NCI-H69 (cell line): ENCODE data around the gene SCARB2.

Experiments used
- DNase-seq: peaks from one replicate; lab custom pipeline; 2025; lab: John Stamatoyannopoulos, UW

The SCARB2 gene

GRCh38 chr4:76198411-76199237 is 15.0 kb downstream of the SCARB2 start:
- DNase-seq: peak; percentile 90

- peak; percentile 92 for DNase-seq
Measured at GRCh38 chr4:76197971-76198410, 15.6 kb downstream of the SCARB2 start.

DNA sequence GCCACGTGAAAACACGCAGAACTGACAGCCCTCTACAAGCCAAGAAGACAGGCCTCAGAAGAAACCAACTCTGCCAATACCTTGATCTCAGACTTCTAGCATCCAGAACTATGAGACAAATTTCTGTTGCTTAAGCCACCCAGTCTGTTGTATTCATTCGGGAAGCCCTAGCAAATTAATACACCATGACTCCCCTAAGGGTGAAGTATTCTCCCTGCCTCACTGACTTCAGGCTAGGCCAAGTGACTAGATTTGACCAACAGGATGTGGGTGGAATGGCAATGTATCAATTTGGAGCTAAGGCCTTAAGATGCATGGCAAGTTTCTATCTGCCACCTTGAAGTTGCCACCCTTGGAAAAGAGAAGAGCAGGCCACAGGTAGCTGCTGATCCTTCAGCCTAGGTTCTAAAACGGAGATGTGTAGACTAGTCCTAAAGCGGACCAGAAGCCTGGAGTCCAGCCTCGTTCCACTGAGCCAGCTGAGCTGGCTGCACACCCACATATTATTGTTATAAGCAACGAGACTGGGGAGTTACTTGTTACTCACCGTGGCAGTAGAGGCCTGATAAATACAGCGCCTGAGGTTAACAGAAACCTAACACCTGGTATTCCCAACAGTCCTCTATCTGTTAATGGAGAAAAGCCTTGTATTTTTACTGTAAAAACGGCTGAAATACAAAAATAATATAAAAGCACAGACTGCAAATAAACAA is 16.4 kb downstream of the SCARB2 start:
- DNase-seq: peak; percentile 9

DNA sequence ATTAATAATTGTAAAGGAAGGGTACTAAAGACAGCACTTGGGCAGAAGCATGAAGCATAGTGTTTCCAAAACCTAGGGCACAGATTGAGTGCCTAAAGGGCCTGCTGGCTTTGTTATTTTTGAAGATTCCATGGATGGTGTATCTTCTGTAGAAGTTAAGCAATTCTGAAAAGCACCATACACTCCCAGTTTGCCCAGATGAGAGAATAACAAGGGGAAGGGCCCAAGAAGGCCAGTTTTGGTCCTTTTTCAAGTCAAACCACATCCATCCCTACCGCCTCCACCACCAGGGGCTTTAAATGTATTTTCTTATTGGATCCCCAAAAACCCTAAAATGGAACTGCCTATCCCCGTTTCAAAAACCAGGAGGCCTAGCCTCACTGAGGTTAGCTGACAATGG is 17.2 kb downstream of the SCARB2 start:
- no peak for DNase-seq

DNA sequence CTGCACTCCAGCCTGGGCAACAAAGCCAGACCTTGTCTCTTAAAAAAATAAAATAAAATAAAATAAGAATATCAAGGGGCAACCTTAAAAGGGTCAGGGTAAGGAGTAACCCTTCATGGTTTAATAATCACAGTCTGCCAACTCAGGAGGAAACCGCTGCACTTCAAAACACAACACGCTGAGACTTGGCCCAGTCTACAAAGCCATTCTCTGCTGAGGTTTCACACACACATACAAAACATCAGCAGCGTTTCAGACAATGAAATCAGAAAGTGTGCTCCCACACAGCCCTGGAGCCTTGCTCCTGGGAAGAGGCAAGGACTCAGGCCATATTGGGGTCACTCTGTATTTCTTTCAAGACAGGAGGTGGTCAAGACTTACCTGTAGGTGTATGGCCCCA is 18.3 kb downstream of the SCARB2 start:
- DNase-seq: no peak

DNA sequence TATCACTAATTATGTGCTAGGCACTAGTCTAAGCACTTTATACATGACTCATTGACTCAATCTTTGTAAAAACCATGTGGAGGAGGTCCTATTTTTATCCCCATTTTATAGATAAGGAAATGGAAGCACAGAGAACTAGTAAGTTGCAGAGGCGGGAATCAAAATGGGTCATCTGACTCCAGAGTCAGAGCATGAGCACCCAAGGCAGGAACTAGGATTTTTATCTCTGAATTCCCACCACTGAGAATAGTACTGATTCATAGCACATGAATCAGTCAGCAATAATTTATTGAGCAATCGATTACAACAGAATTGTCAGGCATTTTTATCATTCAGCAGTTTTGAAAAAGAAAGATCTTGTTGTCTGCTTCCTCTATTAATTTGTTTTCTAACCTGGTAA is 19.3 kb downstream of the SCARB2 start:
- DNase-seq: no peak

- DNase-seq: no peak
Measured at GRCh38 chr4:76192236-76192635, 21.4 kb downstream of the SCARB2 start.

- no peak for DNase-seq
Measured at GRCh38 chr4:76188557-76188956, 25.1 kb downstream of the SCARB2 start.

- DNase-seq: no peak
Measured at GRCh38 chr4:76188149-76188548, 25.5 kb downstream of the SCARB2 start.

- DNase-seq: no peak
Measured at GRCh38 chr4:76187152-76187551, 26.5 kb downstream of the SCARB2 start.

DNA sequence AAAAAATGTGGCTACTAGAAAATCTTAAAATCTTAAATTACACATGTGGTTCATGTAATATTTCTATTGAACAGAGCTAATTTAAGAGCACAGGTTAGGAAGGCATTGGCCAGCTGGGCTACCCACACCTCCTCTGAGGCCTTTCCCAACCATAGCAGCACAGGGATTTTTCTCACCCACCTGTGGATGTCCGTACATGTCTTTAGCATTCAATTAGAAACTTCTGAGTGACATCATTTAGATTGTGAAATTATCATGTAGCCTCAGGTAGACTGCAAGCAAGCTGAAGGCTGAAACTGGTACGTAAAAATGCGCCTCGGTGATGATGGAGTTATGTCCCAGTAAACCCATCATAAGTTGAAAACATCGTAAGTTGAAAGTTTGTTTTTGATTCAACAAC is 31.2 kb downstream of the SCARB2 start:
- DNase-seq: no peak

- DNase-seq: peak; percentile 79
Measured at GRCh38 chr4:76179398-76180318, 34.0 kb downstream of the SCARB2 start.

GRCh38 chr4:76178296-76178695 is 35.3 kb downstream of the SCARB2 start:
- no peak for DNase-seq

- DNase-seq: no peak
Measured at GRCh38 chr4:76177709-76178108, 35.9 kb downstream of the SCARB2 start.

DNA sequence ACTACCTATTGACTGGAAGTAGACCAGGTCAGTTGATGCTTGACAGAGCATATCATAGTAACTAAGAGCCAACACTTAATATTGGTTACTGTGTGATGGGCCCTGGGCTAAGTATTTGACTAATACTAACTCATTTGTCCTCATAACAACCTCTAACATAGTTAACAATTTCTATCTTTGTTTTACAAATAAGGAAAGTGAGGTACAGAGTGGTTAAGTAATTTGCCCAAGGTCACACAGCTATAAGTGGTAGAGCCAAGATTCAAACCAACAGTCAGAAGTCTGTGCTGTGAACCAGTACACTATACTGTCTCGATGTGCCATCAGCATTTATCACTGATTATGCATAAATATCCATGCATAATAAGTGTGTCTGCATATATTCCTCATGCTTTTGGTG is 38.3 kb downstream of the SCARB2 start:
- no peak for DNase-seq

GRCh38 chr4:76174216-76174615 is 39.4 kb downstream of the SCARB2 start:
- DNase-seq: no peak

DNA sequence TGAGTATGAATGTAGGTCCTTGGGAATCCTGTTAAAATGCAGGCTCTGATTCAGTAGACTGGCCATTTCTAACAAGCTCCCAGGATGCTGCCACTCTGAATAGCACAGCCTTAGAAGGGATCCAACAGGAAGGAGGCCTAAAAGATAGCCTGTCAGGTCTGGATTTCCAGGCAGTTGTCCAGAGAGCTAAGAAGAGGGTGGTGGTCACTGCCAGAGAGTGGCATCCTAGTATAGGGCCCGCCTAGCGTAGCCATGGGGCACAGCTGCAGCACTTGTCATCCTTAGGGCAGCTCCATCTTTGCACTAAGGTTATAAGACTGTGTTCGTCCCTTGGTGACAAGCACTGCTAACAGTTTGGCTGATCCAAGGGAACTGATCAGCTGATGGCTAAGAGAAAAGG is 44.9 kb downstream of the SCARB2 start:
- DNase-seq: no peak

- DNase-seq: no peak
Measured at GRCh38 chr4:76166480-76166879, 47.1 kb downstream of the SCARB2 start.

DNA sequence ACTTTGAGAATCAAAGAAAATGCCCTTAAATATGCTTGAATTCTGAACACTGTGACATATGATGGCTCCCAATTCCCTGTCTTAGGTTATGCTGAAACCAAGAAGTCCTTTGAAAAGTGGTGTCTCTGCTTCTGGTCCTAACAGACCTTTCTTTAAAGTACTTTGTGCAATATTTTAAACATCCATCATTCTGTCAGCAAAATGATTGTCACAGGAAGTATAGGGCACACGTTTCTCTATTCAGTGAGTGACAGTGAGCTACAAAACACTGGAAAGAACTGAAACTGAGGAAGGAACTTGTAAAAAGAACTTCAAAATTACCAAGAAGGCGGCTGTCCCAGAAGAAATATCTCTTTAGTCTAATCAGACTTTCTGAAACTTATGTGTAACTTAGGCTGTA is 53.3 kb downstream of the SCARB2 start:
- DNase-seq: no peak

GRCh38 chr4:76156635-76157034 is 57.0 kb downstream of the SCARB2 start:
- DNase-seq: peak; percentile 4

- DNase-seq: no peak
Measured at GRCh38 chr4:76155979-76156378, 57.6 kb downstream of the SCARB2 start.

- DNase-seq: no peak
Measured at GRCh38 chr4:76153356-76153755, 60.3 kb downstream of the SCARB2 start.
